Mesenchymal stem cell (in vitro differentiated cells and primary cell): ENCODE data around the gene EXOC6B.

ENCODE experiments used
- DNase-seq: peaks from one replicate; pipeline ENCODE4 v3.0.0-alpha.2; 2013
- H2AFZ ChIP-seq: one replicate; pipeline ENCODE4 v1.6.1; 2013; ENCODE audit warnings: low read depth, mild to moderate bottlenecking, control low read depth, inconsistent platforms, low read length, moderate library complexity
- H2AK5ac ChIP-seq: 2 replicates; pipeline ENCODE4 v1.6.1; 2013; ENCODE audit warnings: low read length, moderate library complexity, mild to moderate bottlenecking, inconsistent platforms; ENCODE audit not compliant: severe bottlenecking
- H2BK120ac ChIP-seq: one replicate; pipeline ENCODE4 v1.6.1; 2013; ENCODE audit warnings: low read depth, mild to moderate bottlenecking, inconsistent platforms, low read length, moderate library complexity
- H2BK12ac ChIP-seq, 2 experiments: one replicate each; pipeline ENCODE4 v1.6.1; 2013; ENCODE audit warnings: inconsistent platforms in 2 of 2, low read length in 2 of 2, mild to moderate bottlenecking in 2 of 2, moderate library complexity in 2 of 2, control low read depth in 1 of 2
- H2BK15ac ChIP-seq: one replicate; pipeline ENCODE4 v1.6.1; 2013; ENCODE audit warnings: mild to moderate bottlenecking, low read depth, inconsistent platforms; ENCODE audit not compliant: poor library complexity, severe bottlenecking
- H2BK5ac ChIP-seq: 2 replicates; pipeline ENCODE4 v1.6.1; 2013; ENCODE audit warnings: low read depth, mild to moderate bottlenecking, low read length, control low read depth, inconsistent platforms; ENCODE audit not compliant: poor library complexity, severe bottlenecking
- H3K14ac ChIP-seq, 2 experiments: one replicate each; pipeline ENCODE4 v1.6.1; 2013; ENCODE audit warnings: inconsistent platforms in 2 of 2, low read length in 2 of 2, control low read depth in 1 of 2, mild to moderate bottlenecking in 1 of 2, moderate library complexity in 1 of 2
- H3K18ac ChIP-seq, 2 experiments: one replicate each; pipeline ENCODE4 v1.6.1; 2013; ENCODE audit warnings: inconsistent platforms in 2 of 2, low read length in 2 of 2, control low read depth in 1 of 2, low read depth in 1 of 2, mild to moderate bottlenecking in 1 of 2
- H3K23ac ChIP-seq, 2 experiments: one replicate each; pipeline ENCODE4 v1.6.1; 2013; ENCODE audit warnings: inconsistent platforms in 2 of 2, low read length in 2 of 2, mild to moderate bottlenecking in 2 of 2, moderate library complexity in 2 of 2, control low read depth in 1 of 2
- H3K27ac ChIP-seq: 2 replicates; pipeline ENCODE4 v1.5.1; 2013; ENCODE audit warnings: mild to moderate bottlenecking, moderate library complexity, low read length, control low read depth, inconsistent platforms; ENCODE audit not compliant: poor library complexity, severe bottlenecking
- H3K27me3 ChIP-seq, 2 experiments: 2 replicates each; pipeline versions ENCODE4 v1.6.1 to v1.7.0; 2013; ENCODE audit warnings: low read length in 2 of 2, mild to moderate bottlenecking in 2 of 2, moderate library complexity in 2 of 2, control low read depth in 1 of 2, inconsistent platforms in 1 of 2; ENCODE audit not compliant: control insufficient read depth in 1 of 2, insufficient read depth in 1 of 2
- H3K36me3 ChIP-seq, 2 experiments: 2 replicates each; pipeline versions ENCODE4 v1.6.1 to v1.7.0; 2013; ENCODE audit warnings: low read length in 2 of 2, control low read depth in 1 of 2, inconsistent platforms in 1 of 2, low read depth in 1 of 2, mild to moderate bottlenecking in 1 of 2; ENCODE audit not compliant: insufficient read depth in 2 of 2, control insufficient read depth in 1 of 2
- H3K4ac ChIP-seq, 2 experiments: one replicate each; pipeline ENCODE4 v1.6.1; 2013; ENCODE audit warnings: inconsistent platforms in 2 of 2, low read length in 2 of 2, mild to moderate bottlenecking in 2 of 2, moderate library complexity in 2 of 2, control low read depth in 1 of 2, low read depth in 1 of 2
- H3K4me1 ChIP-seq: 2 replicates; pipeline ENCODE4 v1.6.1; 2013; ENCODE audit warnings: low read depth, low read length, control low read depth; ENCODE audit not compliant: control insufficient read depth, insufficient read depth
- H3K4me2 ChIP-seq: 2 replicates; pipeline ENCODE4 v1.6.1; 2013; ENCODE audit warnings: low read length, mild to moderate bottlenecking, inconsistent platforms; ENCODE audit not compliant: poor library complexity, severe bottlenecking
- H3K4me3 ChIP-seq, 2 experiments: 2 replicates each; pipeline versions ENCODE4 v1.5.1 to v1.7.0; 2013; ENCODE audit warnings: low read length in 2 of 2, mild to moderate bottlenecking in 2 of 2, control low read depth in 1 of 2, low read depth in 1 of 2; ENCODE audit not compliant: insufficient read depth in 1 of 2
- H3K79me1 ChIP-seq: replicated peaks from 2 replicates; pipeline ENCODE4 v1.6.1; 2013; ENCODE audit warnings: mild to moderate bottlenecking, control low read depth, low read length, inconsistent platforms; ENCODE audit not compliant: poor library complexity, severe bottlenecking
- H3K9ac ChIP-seq: 2 replicates; pipeline ENCODE4 v1.7.0; 2013; ENCODE audit warnings: mild to moderate bottlenecking, low read length, moderate library complexity
- H3K9me3 ChIP-seq: 2 replicates; pipeline ENCODE4 v1.7.0; 2013; ENCODE audit warnings: mild to moderate bottlenecking, low read length; ENCODE audit not compliant: control insufficient read depth
- H4K8ac ChIP-seq: one replicate; pipeline ENCODE4 v1.6.1; 2013; ENCODE audit warnings: inconsistent platforms, mild to moderate bottlenecking, low read length, moderate library complexity
- H4K91ac ChIP-seq: one replicate; pipeline ENCODE4 v1.6.1; 2013; ENCODE audit warnings: mild to moderate bottlenecking, low read length, inconsistent platforms
- WGBS: methylation state at CpG from one replicate; pipeline ENCODE4 v1.1.7; 2013; ENCODE audit warnings: mixed read lengths; 5-methylcytosine and 5-hydroxymethylcytosine counted together

EXOC6B gene

GRCh38 chr2:72863046-72863445, 37.2 kb upstream of the EXOC6B start:
- H3K23ac ChIP-seq: peak overlapping the region in 1 of 2 experiments; percentile 87
- H3K9ac ChIP-seq: peak overlapping the region; percentile 57
- H3K4me2 ChIP-seq: no peak overlapping the region
- peak overlapping the region in 1 of 2 experiments; percentile 64 for H3K4me3 ChIP-seq
- no peak overlapping the region for H3K4ac ChIP-seq
- H2AK5ac ChIP-seq: no peak overlapping the region
- no peak overlapping the region for H2BK5ac ChIP-seq
- no peak for DNase-seq
- H3K9me3 ChIP-seq: no peaks in the 10 kb centered on the region
- H2BK120ac ChIP-seq: no peak overlapping the region
- H3K27ac ChIP-seq: no peak overlapping the region
- H3K79me1 ChIP-seq: no peaks in the 10 kb centered on the region
- WGBS: 34% methylated on average over 11 of the region's 13 CpGs
- H3K27me3 ChIP-seq: peaks cover 16 to 25% of the 10 kb centered on the region in 2 experiments
- H4K8ac ChIP-seq: no peak overlapping the region
- no peak overlapping the region for H2BK15ac ChIP-seq
- no peak overlapping the region for H3K18ac ChIP-seq
- H4K91ac ChIP-seq: no peak overlapping the region
- peak overlapping the region in 1 of 2 experiments; percentile 23 for H3K14ac ChIP-seq
- no peaks in the 10 kb centered on the region for H3K36me3 ChIP-seq
- H2BK12ac ChIP-seq: no peak overlapping the region
- peak overlapping the region; percentile 36 for H2AFZ ChIP-seq
- H3K4me1 ChIP-seq: peaks cover 12% of the 10 kb centered on the region

- Histone ChIP-seq H3K27ac (no peak overlapping the region), H2BK12ac (no peak overlapping the region), H2BK120ac (no peak overlapping the region), H3K4me3 (peak overlapping the region in 1 of 2 experiments; percentile 64), H3K9me3 (no peaks in the 10 kb centered on the region), H3K18ac (no peak overlapping the region), H3K27me3 (peaks cover 20 to 31% of the 10 kb centered on the region in 2 experiments), H2BK15ac (no peak overlapping the region), H3K79me1 (no peaks in the 10 kb centered on the region), H3K14ac (no peak overlapping the region), H3K4me1 (peaks cover 12% of the 10 kb centered on the region), H4K8ac (no peak overlapping the region), H4K91ac (no peak overlapping the region), H2AFZ (no peak overlapping the region), H3K4me2 (peak overlapping the region; percentile 85), H2BK5ac (no peak overlapping the region), H2AK5ac (no peak overlapping the region), H3K4ac (no peak overlapping the region), H3K9ac (peak overlapping the region; percentile 57), H3K23ac (no peak overlapping the region), H3K36me3 (no peaks in the 10 kb centered on the region)
- WGBS: 10% methylated on average over 33 of the region's 33 CpGs
- peak; percentile 86 for DNase-seq
Observed at GRCh38 chr2:72862239-72862988, 36.6 kb upstream of the EXOC6B start.

- H2BK12ac ChIP-seq: no peak overlapping the region
- H3K9ac ChIP-seq: no peak overlapping the region
- H3K4me3 ChIP-seq: no peak overlapping the region
- peaks cover 10% of the 10 kb centered on the region for H3K4me1 ChIP-seq
- no peak overlapping the region for H3K4ac ChIP-seq
- no peak overlapping the region for H3K14ac ChIP-seq
- no peak overlapping the region for H4K8ac ChIP-seq
- H3K4me2 ChIP-seq: no peak overlapping the region
- H2AFZ ChIP-seq: no peak overlapping the region
- DNase-seq: peak; percentile 64
- no peaks in the 10 kb centered on the region for H3K79me1 ChIP-seq
- H4K91ac ChIP-seq: no peak overlapping the region
- WGBS: 0% methylated on average over 2 of the region's 3 CpGs
- no peak overlapping the region for H3K27ac ChIP-seq
- H3K27me3 ChIP-seq: peaks cover 43 to 57% of the 10 kb centered on the region in 2 experiments
- H3K23ac ChIP-seq: no peak overlapping the region
- H2BK5ac ChIP-seq: no peak overlapping the region
- no peak overlapping the region for H2AK5ac ChIP-seq
- H3K36me3 ChIP-seq: no peaks in the 10 kb centered on the region
- no peak overlapping the region for H2BK120ac ChIP-seq
- no peaks in the 10 kb centered on the region for H3K9me3 ChIP-seq
- no peak overlapping the region for H3K18ac ChIP-seq
- no peak overlapping the region for H2BK15ac ChIP-seq
Observed at GRCh38 chr2:72859831-72860262, 34.0 kb upstream of the EXOC6B start.

- Histone ChIP-seq H3K9me3 (no peaks in the 10 kb centered on the region), H3K18ac (no peak overlapping the region), H3K27ac (no peak overlapping the region), H4K8ac (peak overlapping the region; percentile 43), H3K23ac (no peak overlapping the region), H3K79me1 (no peaks in the 10 kb centered on the region), H4K91ac (no peak overlapping the region), H2BK120ac (no peak overlapping the region), H2AK5ac (no peak overlapping the region), H2AFZ (no peak overlapping the region), H3K9ac (no peak overlapping the region), H3K27me3 (peaks cover 45 to 80% of the 10 kb centered on the region in 2 experiments), H3K14ac (no peak overlapping the region), H3K4me3 (no peak overlapping the region), H3K36me3 (no peaks in the 10 kb centered on the region), H3K4ac (no peak overlapping the region), H2BK5ac (no peak overlapping the region), H2BK15ac (no peak overlapping the region), H2BK12ac (no peak overlapping the region), H3K4me1 (no peaks in the 10 kb centered on the region), H3K4me2 (no peak overlapping the region)
- DNase-seq: no peak
- 59% methylated on average over 6 of the region's 7 CpGs for WGBS
Observed at GRCh38 chr2:72851333-72851732, 25.5 kb upstream of the EXOC6B start.
